Measurements from ENCODE around the gene KBTBD8.
A peak's percentile ranks its signal among the peaks of the same experiment; 100 is the strongest.

Gene KBTBD8

GRCh38 chr3:66997560-66998112, 471 bp upstream of the KBTBD8 start:
- no peak for DNase-seq (ENCODE audit: low spot score)

GRCh38 chr3:66998904-66999235, 763 bp downstream of the KBTBD8 start:
- peak; percentile 39 for DNase-seq (ENCODE audit: low spot score)

GRCh38 chr3:67000009-67000408, 1.9 kb downstream of the KBTBD8 start:
- no peak for DNase-seq (ENCODE audit: low spot score)

GRCh38 chr3:67001086-67001861, 3.2 kb downstream of the KBTBD8 start:
- DNase-seq (ENCODE audit: low spot score): no peak

- no peak for DNase-seq (ENCODE audit: low spot score)
Measured at GRCh38 chr3:67005974-67006373, 7.9 kb downstream of the KBTBD8 start.

- no peak for DNase-seq (ENCODE audit: low spot score)
Measured at GRCh38 chr3:67006460-67006859, 8.4 kb downstream of the KBTBD8 start.

GRCh38 chr3:67008388-67008787, 10.3 kb downstream of the KBTBD8 start:
- no peak for DNase-seq (ENCODE audit: low spot score)

GRCh38 chr3:67009716-67010115, 11.6 kb downstream of the KBTBD8 start:
- DNase-seq (ENCODE audit: low spot score): no peak

GRCh38 chr3:67011414-67012131, 13.5 kb downstream of the KBTBD8 start:
- DNase-seq (ENCODE audit: low spot score): no peak

GRCh38 chr3:67012564-67012963, 14.5 kb downstream of the KBTBD8 start:
- no peak for DNase-seq (ENCODE audit: low spot score)

- no peak for DNase-seq (ENCODE audit: low spot score)
Measured at GRCh38 chr3:67015702-67016484, 17.8 kb downstream of the KBTBD8 start.

GRCh38 chr3:67016522-67017080, 18.5 kb downstream of the KBTBD8 start:
- DNase-seq (ENCODE audit: low spot score): no peak

- no peak for DNase-seq (ENCODE audit: low spot score)
Measured at GRCh38 chr3:67017211-67017610, 19.1 kb downstream of the KBTBD8 start.

GRCh38 chr3:67018105-67018788, 20.1 kb downstream of the KBTBD8 start:
- no peak for DNase-seq (ENCODE audit: low spot score)

- no peak for DNase-seq (ENCODE audit: low spot score)
Measured at GRCh38 chr3:67018789-67019526, 20.9 kb downstream of the KBTBD8 start.

- DNase-seq (ENCODE audit: low spot score): no peak
Measured at GRCh38 chr3:67028001-67028784, 30.1 kb downstream of the KBTBD8 start.

GRCh38 chr3:67030785-67031740, 33.0 kb downstream of the KBTBD8 start:
- DNase-seq (ENCODE audit: low spot score): no peak

- no peak for DNase-seq (ENCODE audit: low spot score)
Measured at GRCh38 chr3:67031986-67032385, 33.9 kb downstream of the KBTBD8 start.

- no peak for DNase-seq (ENCODE audit: low spot score)
Measured at GRCh38 chr3:67033079-67033478, 35.0 kb downstream of the KBTBD8 start.
